Activated CD8-positive, alpha-beta memory T cell treated with anti-CD3 and anti-CD28 coated beads, Interleukin-2, amount 50 U/mL, for 24 hours (primary cell): Measurements from ENCODE around the gene PAQR8.
A peak's percentile ranks its signal among the peaks of the same experiment; 100 is the strongest.

Source experiments
- DNase-seq: peaks from one replicate; pipeline ENCODE4 v3.0.0-alpha.2; 2020; ENCODE audit errors: extremely low read depth

Gene PAQR8, protein sequence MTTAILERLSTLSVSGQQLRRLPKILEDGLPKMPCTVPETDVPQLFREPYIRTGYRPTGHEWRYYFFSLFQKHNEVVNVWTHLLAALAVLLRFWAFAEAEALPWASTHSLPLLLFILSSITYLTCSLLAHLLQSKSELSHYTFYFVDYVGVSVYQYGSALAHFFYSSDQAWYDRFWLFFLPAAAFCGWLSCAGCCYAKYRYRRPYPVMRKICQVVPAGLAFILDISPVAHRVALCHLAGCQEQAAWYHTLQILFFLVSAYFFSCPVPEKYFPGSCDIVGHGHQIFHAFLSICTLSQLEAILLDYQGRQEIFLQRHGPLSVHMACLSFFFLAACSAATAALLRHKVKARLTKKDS

DNA sequence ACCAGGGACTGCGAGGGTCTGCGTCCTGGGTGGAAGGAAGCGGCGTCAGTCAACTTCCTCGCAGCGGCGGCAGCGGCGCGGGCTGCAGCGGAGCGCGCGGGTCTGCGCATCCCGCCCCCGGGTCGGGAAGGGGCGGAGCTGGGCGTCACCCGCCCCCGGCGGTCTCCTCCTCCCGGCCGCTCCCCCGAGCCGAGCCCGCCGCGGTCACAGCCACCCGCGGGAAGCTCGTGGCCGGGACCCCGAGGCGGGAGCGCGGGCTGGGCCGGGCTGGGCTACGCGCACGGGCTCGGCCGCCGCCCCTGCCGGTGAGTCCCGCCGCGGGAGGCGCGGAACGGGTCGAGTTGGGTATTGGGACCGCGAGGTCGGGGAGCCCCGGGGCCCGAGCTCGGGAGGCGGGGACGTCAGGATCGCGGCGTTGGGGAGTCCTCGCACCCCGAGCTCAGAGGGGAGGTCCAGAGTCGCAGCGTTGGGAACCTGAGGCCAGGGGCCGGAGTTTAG is at the start of gene PAQR8:
Gene PAQR8 (plus strand): TSS at position 207 of the 498 bp plus-strand sequence. CDS start 41,063 bp downstream, outside the sequence.
- peak; percentile 33 for DNase-seq

DNA sequence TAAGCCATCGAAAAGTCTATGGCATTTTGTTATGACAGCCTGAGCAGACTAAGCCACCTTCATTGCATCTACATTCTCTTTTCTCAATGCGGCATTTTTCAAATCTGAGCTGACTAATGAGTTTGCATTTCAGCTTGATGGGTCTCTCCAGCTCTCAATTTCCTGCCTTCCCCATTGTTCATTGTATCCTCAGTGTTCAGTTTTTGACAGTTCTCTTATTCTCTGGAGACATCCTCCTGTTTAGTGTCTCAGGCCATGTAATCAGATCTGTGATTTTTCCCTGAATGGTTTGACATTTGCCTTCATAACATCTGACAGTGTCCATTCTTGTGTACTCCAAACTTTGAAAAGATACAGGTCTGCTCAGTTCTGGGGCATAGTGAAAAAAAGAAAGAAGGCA is 49.5 kb upstream of the PAQR8 start:
- no peak for DNase-seq

DNA sequence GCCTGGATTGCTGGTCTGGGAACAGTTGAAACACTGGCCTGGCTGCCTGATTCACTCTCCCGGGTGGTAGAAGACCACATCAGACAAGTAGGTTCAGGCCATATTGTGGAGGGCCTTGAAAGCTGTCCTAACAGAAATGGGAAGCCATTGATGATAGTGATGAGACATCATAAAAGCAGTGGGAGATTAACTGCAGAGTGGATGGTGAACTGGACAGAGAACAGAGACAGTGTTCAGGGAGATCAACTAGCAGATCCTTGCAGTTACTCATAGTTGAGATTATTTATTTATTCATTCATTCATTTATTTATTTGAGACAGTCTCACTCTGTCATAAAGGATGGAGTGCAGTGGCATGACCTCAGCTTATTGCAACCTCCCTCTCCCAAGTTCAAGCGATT is 47.2 kb upstream of the PAQR8 start:
- DNase-seq, result no peak

DNA sequence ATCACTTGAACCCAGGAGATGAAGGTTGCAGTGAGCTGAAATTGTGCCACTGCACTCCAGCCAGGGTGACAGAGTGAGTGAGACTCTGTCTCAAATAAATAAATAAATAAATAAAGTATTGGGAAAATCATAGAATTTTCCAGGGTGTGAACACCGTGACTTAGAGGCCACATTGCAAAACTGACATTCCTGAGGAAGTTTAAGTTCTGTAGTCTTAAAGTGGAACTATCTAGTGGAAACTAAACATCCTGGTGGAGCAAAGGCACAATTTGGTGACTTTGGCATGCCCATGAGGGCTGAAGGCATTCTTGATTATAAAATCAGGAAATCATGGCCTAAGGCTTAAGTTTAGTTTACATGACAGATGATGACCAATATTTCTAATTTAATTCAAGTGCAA is 44.7 kb upstream of the PAQR8 start:
- DNase-seq, result no peak

DNA sequence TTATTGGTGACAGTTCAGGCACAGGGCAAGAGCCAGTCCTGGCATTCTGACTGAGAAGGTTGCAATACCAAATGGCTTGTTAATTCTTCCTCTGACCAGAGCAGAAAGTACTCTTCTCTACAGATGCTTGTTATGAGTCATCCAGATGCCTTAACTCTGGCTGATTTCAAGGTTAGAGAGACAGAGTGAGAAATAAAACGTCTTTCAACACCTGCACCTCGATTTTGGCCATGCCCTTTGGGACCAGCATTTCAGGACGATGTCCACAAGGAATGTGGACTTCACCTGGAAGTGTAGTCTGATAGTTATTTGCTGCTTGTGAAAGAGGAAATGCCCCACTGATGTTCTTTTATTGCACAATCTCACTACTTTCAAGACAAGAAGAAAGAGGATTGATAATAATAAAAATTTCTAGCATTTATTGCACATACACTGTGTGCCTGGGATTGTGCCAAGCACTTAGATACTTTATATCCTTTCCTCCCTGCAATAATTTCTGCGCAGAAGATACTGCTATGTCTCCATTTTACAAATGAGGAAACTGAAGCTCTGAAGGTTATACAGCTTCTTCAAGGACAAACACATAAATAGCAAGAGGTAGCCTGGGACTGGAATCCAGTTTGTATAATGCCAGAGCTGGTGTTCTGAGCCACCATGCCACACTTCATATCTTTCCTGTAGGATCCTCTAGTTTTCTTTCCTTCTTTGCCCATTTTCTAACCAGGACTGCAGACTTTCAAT is 43.9 kb upstream of the PAQR8 start:
- DNase-seq, result no peak

DNA sequence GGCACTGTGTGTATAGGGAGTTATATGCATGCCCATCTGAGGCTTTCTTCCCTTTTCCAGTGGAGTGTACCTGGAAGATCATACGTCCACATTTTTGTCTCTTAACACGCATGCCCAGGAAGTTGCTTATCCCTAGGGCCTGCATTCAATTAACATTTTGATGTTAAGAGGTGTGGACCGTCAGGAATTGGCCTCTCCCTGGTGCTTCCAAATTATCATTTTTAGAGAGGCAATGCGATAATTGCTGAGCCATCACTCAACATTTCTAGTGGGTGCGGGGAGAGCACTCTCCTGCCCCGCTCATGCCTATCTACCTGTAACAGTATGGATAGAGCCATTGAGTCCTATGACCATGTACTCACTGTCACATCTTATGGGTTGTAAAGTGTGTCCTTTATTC is 37.8 kb upstream of the PAQR8 start:
- no peak for DNase-seq

DNA sequence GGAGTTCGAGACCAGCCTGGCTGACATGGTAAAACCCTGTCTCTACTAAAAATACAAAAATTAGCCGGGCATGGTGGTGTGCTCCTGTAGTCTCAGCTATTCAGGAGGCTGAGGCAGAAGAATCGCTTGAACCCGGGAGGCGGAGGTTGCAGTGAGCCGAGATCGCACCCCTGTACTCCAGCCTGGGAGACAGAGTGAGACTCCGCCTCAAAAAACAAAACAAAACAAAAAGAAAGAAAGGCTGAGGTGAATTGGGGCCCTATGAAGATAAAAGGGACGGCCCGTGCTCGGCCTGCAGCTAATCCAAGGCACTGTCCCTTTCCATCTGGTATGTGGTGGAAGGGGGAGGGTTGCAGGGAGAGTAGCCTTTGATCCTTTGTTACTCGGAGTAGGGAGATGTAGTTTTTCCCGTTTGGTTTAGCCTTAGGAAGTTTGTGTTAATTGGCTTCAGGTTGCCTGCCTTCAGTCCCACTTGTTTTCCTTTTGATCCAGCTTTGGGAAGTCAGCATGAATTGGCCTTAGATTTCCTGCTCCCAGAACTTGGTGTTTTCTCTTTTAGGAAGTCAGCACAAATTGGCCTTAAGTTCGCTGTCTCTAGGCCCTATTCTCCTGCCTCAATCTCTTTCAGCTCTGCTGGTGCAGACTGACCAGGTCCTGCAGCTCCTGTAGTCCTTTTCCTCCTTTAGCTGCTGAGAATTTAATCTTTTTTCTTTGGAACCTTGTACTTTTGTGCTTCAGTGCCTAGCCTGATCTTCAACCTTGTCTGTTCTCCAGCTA is 36.1 kb upstream of the PAQR8 start:
- no peak for DNase-seq

DNA sequence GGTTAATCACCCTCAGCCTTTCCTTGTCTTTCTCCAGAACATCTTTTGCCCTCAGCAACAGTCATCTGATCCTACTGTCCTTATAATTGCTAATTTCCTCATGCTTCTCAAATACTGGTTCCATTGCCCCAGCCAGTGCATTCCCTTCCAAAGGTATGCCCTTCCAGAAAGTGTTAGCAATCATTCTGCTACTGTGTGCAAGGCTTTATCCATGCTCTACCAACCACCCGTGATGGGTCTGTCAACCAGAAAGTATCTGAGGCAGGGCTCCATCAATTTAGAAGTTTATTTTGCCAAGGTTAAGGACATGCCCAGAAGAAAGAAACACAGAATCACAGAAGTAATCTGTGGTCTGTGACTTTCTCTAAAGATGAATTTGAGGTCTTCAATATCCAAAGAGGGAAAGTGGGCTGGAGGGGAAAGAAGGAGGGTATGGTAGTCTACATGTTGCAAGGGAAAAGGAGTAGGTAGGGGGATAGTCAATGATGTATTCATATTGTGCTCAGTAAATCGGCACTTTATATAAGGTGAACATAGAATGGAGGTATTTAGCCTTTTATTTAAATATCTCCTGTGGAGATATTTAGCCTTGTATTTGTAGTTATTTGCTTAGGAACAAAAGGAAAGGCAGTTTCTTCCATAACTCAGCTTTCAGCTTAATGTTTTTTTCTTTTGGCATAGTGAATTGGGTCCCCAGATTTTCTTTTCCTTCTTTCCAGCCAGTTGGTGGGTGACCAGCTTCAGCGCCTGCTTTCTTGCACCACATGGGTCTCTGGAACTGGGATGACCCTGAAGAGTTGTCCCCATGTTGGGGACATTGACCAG is 35.2 kb upstream of the PAQR8 start:
- no peak for DNase-seq

DNA sequence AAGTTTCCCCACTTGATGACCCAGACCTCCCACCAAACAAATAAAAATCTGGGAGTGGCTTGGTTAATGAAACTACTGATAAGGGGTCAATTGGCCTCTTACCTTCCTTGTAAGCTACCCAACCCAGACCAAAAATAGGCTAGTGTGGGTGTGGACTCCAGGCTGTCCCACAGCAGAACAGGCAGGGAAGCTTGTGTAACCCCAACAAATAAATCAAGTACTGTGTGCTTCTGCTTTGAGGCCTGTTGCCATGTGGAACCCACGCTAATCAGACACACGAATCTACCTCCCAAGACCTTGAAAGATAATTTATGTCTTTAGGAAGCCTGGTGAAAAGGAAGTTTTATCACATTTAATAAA is 33.7 kb upstream of the PAQR8 start:
- DNase-seq, result no peak

DNA sequence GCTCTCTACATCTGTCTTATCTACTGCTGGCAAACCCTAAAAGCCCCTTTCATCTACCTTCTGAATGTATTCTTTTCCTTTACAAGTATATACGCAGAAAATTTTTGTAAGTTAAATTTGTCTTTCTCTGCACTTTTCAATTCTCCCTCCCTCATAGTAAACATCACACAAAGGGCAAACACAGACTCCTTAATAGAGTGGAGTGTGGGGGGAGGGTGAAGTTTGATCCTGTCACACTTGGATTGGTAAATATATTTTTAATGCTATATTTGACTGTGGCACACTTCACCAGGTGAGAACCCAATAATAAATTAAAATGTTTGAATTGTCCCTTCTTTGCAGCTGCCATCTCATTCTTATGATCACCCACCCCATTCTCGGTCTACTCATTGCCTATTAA is 33.2 kb upstream of the PAQR8 start:
- no peak for DNase-seq

DNA sequence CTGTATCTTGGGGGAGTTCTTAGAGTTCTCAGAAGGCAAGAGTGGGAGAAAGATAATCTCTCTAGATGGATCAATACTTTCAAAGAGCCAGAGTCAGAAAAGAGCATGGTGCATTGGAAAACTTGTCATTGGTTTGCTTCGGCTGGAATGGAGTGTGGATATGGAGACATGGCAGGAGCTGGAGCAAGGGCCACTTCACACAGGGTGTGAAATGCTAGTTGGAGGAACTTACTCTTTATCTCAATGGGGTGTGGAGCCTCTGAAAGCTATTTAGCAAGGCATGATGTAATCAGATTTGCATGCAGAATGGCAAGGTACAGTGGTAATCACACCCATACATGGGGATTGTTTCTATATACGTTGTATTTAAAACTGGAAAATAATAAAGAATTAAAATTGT is 31.5 kb upstream of the PAQR8 start:
- DNase-seq, result no peak

DNA sequence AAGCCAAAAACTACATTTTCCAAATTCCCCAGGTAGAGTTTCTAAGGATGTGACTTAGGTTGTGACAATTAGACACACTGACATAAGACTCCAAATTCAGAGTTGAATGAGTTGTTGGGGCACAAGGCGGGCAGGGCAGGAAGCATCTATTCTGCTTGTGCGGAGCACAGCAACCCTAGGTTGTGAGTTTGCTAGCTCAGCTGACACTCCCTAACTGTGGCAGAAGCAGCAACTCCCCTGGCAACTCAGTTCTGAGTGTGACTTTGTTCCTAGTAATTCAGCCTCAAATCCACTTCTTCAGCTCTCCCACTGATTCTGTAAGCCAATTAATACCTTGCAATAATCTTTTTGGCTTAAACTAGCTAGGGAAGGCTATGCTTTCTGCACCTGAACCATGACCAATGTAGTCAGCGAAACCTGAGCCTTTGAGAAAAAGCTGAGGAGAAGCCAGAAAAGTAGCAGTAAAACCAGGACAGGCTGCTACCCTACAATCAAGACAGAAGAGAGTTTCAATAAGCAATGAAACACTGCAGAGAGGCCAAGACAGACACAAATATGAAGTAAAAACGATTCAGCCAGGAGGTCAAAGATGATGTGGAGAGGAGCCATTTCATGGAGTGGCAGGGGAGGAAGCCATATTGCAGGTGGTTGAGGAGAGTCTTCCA is 30.0 kb upstream of the PAQR8 start:
- DNase-seq, result no peak

DNA sequence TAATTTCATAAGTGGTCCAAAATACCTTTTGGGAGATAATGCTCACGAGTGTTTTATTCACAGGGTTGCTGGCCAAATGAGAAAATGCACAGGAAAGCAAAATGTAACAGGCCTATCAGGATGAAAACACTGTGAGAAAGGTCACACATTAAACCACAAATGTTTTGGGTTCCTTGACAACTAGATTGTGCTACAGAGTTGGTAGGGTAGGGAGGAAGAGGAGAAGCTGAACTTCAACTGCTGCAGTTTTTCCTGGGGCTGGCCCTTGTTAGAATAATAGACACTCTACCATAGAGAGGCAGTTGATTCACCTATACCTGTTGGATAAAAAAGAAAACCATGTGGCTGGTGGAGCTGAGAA is 28.1 kb upstream of the PAQR8 start:
- no peak for DNase-seq

DNA sequence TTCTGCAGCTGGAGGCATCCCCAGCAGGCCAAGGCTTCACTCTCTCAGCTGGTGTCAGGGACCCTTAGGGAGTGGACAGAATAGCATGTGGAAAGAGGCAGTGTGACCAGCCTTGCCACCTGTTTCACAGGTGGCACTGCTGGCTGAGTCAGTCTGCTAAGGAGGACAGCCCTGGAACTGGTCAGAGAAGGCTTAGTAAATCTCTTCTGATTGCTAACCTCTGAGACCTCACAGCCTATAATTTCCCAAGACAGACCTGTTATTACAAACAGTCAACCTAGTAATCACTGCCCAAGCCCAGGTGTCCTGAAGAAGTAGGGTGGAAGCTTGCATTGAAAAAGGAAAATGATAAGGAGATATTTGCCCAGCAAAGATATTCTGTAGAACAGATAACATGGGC is 26.4 kb upstream of the PAQR8 start:
- DNase-seq, result no peak

DNA sequence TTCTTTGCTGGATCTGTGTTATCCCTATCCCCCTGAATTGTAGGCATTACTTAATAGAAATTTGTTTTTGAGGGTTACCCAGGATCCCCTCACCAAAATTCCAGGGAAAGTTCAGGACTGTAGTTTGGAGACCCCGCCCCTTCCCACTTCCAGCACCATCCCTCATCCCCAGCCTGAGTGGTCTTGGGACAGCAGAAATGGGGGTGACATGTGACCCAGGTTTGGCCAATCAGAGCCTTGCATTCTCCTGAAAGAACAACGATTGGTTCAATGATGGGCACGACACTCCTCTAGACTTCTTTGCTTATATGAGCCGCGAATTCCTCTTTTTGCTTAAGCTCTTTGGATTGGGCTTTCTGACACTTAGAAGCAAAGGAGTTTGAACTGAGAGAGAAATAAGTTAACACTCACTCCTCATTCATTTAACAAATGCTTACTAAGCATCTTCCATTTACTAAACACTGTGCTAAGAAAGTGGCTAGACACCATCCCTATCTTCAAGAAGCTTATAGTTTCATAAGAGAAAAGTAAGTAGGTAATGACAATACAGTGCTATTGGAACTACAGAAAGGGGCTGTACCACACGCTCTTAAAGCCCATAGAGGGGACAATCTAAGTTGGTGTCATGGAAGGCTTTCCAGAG is 24.9 kb upstream of the PAQR8 start:
- DNase-seq, result no peak

DNA sequence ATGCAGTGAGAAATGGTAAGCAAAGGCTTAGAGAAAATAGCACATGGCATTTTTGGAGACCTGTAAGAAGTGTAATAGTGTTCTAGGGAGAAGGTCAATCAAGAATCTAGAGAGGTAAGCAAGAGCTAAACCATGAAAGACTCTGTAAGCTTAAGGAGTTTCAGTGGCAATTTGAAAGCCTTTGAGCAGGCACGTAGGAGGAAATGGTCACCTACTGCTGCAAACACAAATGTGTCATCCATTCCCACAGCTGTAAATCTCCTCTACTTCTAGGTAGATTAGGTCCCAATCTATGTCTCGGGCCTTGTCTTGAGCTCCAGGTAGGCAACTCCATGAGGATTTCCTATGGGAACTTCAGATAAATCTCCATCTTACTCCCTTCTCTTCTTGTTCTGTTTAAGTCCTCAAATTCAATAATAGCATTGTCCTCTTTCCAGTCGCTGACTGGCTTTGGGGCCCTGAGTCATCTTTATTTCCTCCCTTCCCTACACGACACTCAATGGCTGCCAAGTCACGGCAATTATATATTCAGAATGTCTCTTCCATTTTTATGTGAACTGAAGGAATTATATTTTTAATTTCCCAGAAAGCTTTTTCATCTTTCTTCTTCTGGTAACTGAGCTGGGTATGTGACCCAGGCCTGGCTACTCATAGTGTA is 24.2 kb upstream of the PAQR8 start:
- DNase-seq, result no peak

DNA sequence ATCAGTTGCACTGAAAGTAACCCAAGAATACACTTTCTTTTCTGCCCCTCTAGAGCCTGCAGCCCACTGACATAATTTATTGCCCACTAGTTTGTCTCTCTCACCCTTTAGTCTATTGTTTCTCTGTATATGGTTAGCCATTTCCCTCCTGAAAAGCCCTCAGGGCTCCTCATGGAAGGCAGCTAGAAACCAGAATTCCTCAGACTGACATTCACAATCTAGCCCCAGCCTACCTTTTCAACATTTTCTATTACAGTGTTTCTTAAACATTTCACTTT is 21.4 kb upstream of the PAQR8 start:
- DNase-seq, result no peak

DNA sequence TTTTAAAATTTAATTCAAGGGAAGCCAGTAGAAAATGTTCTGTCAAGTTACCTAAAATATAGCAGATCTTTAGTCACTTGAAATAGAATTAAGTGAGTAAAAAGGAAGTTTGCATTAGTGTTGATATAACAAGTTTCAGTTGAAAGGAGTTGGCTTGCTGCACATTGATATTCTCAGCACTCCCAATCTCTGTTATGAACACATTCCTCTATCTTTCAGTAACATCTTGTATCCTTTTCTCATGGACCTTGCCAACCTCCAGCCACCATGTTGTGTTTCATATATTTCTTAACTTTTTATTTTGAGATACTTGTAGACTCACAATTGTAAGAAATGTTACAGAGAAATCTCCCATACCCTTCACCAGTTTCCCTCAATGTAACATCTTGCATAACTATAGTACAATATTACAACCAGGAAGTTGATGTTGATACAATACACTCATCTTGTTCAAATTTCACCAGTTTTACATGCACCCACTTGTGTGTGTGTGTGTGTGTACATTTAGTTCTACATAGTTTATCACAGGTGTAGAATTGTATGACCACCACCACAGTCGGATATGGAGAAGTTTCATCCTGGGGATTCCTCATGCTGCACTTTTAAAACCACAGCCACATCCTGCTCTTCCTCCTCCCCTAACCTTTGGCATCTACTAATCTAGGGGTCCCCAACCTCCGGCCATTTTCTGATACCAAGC is 20.2 kb upstream of the PAQR8 start:
- no peak for DNase-seq

DNA sequence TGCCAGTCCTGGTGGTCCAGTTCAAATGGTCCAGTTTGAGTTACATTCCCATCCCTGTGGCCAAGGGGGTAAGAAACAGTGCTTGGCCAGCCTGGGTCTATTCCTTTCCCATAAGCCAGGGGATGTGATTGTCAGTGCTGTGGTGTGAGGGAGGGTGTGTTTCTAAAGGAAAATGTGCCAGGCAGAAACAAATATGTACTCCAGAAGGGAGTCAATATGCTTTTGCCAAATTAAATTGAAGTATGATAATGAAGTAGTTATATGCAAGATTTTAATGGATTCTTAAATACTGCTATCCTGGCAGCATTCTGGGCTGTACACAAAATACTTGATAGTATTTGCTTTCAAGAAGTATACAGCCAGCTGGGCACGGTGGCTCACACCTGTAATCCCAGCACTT is 16.6 kb upstream of the PAQR8 start:
- no peak for DNase-seq

DNA sequence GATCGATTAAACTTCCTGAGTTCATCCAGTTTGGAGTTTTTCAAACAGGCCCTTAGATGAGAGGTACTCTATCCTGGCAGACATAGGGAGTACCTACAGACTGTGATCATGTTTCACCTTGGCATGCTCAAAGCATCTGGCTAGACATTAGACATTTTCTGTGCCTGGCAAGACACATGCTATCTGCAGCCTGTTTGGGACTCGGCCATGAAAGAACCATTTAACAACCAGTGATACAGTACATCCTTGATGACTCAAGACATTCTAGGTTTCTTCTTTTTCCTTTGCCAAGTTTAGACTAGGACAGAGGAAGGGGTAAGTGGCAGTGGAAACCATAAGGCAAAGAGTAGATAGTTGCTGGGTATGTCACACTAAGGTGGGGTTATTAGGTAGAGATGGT is 15.4 kb upstream of the PAQR8 start:
- DNase-seq, result no peak
